Lung microvascular endothelial cell (primary cell): Measurements from ENCODE around the gene KIF16B. TPM values are rescaled to one million over a fixed set of nuclear protein-coding genes. Genes with fewer than 3 reads are reported as not detected.
A peak's percentile ranks its signal among the peaks of the same experiment; 100 is the strongest.
"Not testable (repeated sequence)": the region's sequence is repeated elsewhere in the genome, so short reads cannot be mapped to it uniquely, and the experiment has no call there.

Experiments used
- DNase-seq, 2 donors: peaks; one replicate each; pipeline versions ENCODE4 v3.0.0 to v3.0.0-alpha.2; 2010; ENCODE audit warnings: low read depth in 2 of 2
- total RNA-seq: library from RNA; depleted of rRNA; stranded (reverse); fragments of >200 nt; gene quantifications from 2 replicates; pipeline ENCODE4 v1.2.1, GENCODE V29; 2014

KIF16B gene
- total RNA-seq, 1 donor from 2014 or later: 7.7 TPM

- no peak for DNase-seq
Measured at GRCh38 chr20:16481977-16482376, 91.3 kb downstream of the KIF16B start.

- DNase-seq: no peak
Measured at GRCh38 chr20:16479666-16480065, 93.6 kb downstream of the KIF16B start.

- no peak for DNase-seq
Measured at GRCh38 chr20:16477632-16478031, 95.6 kb downstream of the KIF16B start.

GRCh38 chr20:16476032-16476431 lies 97.2 kb downstream of the KIF16B start:
- DNase-seq: peak; percentile 61 to 64

- no peak for DNase-seq
Measured at GRCh38 chr20:16475225-16475624, 98.0 kb downstream of the KIF16B start.

- DNase-seq: no peak
Measured at GRCh38 chr20:16474363-16474762, 98.9 kb downstream of the KIF16B start.

GRCh38 chr20:16472045-16472872 lies 101.0 kb downstream of the KIF16B start:
- peak in 1 of 2 donors; percentile 35 for DNase-seq

GRCh38 chr20:16469395-16469905 lies 103.8 kb downstream of the KIF16B start:
- DNase-seq: no peak

- DNase-seq: no peak
Measured at GRCh38 chr20:16462711-16463110, 110.5 kb downstream of the KIF16B start.

GRCh38 chr20:16459019-16459700 lies 114.1 kb downstream of the KIF16B start:
- DNase-seq: peak; percentile 16 to 55

- no peak for DNase-seq
Measured at GRCh38 chr20:16457514-16457913, 115.7 kb downstream of the KIF16B start.

GRCh38 chr20:16455324-16455723 lies 117.9 kb downstream of the KIF16B start:
- no peak for DNase-seq

GRCh38 chr20:16451982-16452381 lies 121.3 kb downstream of the KIF16B start:
- no peak for DNase-seq

GRCh38 chr20:16451001-16451400 lies 122.2 kb downstream of the KIF16B start:
- no peak for DNase-seq

- no peak for DNase-seq
Measured at GRCh38 chr20:16446991-16447390, 126.3 kb downstream of the KIF16B start.

- DNase-seq: no peak
Measured at GRCh38 chr20:16446246-16446645, 127.0 kb downstream of the KIF16B start.

- no peak for DNase-seq
Measured at GRCh38 chr20:16445482-16445881, 127.8 kb downstream of the KIF16B start.

GRCh38 chr20:16444057-16444777 lies 129.0 kb downstream of the KIF16B start:
- DNase-seq: peak in 1 of 2 donors; percentile 49

- no peak for DNase-seq
Measured at GRCh38 chr20:16441546-16442164, 131.6 kb downstream of the KIF16B start.

- DNase-seq: no peak
Measured at GRCh38 chr20:16440686-16441085, 132.6 kb downstream of the KIF16B start.

- DNase-seq: not testable (repeated sequence)
Measured at GRCh38 chr20:16439540-16439939, 133.7 kb downstream of the KIF16B start.
